ENCODE measurements around the gene SSNA1.

The SSNA1 gene

DNA sequence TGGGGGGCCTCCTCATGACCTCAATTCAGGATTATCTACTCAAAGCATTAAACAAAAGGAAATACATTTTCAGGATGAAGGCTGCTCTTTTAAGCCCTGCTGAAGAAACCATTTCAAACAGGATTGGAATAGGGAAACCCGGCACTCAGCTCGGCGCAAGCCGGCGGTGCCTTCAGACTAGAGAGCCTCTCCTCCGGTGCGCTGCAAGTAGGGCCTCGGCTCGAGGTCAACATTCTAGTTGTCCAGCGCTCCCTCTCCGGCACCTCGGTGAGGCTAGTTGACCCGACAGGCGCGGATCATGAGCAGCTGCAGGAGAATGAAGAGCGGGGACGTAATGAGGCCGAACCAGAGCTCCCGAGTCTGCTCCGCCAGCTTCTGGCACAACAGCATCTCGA is 16.3 kb downstream of the SSNA1 start:
- no peak for DNase-seq

DNA sequence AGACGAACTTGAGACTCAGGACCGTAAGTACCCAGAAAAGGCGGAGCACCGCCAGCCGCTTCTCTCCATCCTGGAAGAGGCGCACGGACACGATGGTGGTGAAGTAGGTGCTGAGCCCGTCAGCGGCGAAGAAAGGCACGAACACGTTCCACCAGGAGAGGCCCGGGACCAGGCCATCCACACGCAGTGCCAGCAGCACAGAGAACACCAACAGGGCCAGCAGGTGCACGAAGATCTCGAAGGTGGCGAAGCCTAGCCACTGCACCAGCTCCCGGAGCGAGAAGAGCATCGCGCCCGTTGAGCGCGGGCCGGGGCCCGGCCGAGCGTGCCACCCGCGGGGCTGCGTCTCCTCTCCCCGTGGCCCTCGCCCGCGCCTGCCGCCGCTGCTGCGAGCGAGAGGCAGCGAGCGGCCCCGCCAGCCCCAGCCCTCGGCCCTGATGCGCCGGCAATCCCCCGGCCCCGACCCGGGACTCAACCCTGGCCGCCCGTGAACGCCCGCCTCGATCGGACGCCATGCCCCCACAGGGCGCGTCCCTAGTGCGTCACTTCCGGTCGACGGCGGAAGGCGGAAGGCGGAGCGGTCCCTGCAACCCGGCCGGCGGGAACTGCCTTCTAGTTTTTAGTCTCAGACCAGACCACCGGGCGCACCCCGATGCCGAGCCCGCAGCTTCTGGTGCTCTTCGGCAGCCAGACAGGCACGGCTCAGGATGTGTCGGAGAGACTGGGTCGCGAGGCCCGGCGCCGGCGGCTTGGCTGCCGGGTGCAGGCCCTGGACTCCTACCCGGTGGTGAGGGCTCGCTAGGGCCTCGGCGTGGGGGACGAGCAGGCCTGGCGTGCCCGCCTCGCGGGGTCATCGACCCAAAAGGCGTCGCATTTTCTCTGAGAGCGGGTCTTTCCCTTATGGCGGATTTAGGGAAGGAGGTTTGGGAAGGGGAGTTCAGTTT is 16.9 kb downstream of the SSNA1 start, which contains the start of the genes NDOR1 and TMEM203:
TSS of gene NDOR1 (plus strand) at position 575 of the 944 bp plus-strand sequence. CDS start at position 653, 78 bp downstream.
TSS of gene TMEM203 (minus strand) at position 523 of the 944 bp plus-strand sequence. CDS start at position 289, 234 bp downstream.
- peak; percentile 87 for DNase-seq

DNA sequence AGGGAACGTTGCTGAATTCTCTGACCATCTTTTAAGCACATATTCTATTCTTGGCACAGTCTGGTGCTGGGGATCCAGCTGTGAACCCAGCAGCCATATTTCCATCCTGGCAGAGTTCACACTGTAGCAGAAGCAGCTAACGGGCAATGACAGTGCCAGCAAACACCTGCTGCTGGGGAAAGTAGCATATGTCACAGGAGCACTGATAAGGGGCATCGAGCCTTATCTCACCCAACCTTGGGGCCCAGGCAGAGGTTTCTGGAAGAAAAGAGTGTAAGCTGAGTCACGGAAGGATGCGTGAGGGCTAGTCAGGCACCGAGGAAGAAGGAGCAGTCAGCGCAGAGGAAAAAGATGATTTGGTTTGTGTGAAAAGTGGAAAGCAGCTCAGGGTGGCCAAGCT is 18.1 kb downstream of the SSNA1 start:
- no peak for DNase-seq

DNA sequence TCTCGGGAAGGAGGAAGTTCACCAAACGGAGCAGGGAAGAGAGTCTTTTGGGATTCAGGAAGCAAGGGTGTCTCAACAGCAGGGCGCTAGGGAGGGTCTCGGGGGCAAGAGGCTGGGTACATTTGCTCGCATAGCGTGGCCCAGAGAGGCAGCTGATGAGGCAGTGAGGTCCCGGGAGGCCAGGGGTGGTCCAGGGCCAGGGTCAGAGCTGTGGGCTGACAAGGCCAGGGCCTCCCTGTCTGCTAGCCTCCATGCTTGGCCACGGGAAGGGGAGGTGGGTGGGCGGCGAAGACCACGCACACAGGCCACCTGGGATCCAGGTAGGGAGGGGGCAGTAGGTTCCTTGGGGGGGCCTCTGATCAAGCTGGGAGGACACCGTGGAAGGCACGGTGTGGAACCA is 23.1 kb downstream of the SSNA1 start:
- no peak for DNase-seq

DNA sequence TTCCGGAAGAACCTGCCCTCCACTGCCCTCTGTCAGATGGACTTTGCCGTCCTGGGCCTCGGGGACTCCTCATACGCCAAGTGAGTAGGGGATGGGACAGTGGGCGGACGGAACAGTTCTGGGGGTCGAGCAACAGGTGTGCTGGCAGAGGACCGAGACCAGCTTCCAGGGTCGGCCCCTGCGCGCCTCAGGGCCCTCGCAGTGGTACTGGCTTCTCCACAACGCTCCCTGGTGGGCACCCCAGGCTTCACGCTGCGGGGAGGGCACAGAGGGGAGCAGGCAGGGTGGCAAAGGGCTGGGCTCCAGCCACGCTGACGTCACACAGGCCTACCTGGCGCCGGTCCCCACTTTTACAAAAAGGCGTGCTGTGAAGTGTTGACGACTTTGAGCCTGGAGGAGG is 24.0 kb downstream of the SSNA1 start:
- no peak for DNase-seq

DNA sequence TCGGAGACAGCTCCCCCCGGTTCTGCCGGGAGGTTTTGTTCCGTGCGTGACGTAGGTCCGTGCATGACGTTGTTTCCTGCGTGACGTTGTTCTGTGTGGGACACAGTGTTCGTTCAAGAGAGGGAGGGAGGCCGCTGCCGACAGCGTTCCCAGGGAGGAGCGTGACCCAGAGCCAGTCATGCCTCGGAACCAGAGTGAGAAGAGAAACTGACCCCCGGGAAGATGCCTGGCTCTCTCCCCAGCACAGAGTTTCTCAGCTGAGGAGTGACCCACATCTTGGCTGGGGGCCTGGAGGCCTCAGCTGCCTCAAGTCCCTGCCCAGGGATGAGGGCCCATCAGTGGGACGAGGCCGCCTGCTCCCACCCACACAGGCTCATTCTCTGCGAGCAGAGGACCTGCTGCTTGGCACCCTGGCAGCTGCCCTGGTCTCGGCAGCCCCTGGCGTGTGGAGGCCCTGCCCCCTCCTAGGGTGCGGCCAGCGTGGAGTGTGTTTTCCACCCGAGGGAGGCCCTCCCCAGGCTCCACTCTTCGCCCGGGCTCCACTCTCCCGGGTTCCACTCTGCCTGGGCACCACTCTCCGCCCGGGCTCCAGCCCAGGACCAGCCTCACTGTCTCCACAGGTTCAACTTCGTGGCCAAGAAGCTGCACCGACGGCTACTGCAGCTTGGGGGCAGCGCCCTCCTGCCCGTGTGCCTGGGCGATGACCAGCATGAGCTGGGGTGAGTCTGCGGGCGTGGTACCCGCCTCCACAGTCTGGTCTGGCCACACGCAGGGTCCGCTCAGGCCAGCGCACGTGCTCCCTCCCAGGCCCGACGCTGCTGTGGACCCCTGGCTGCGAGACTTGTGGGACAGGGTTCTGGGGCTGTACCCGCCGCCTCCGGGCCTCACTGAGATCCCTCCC is 24.9 kb downstream of the SSNA1 start:
- DNase-seq: no peak

DNA sequence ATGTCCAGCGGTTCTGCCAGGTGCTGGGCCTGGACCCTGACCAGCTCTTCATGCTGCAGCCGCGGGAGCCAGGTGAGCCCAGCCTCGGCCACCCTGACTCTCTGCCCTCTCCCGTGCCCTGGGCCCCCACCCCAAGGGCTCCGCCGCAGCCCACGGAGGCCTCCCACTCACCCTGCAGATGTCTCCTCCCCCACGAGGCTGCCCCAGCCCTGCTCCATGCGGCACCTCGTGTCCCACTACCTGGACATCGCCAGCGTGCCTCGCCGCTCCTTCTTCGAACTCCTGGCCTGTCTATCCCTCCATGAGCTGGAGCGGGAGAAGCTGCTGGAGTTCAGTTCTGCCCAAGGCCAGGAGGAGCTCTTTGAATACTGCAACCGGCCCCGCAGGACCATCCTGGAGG is 26.1 kb downstream of the SSNA1 start:
- DNase-seq: no peak

DNA sequence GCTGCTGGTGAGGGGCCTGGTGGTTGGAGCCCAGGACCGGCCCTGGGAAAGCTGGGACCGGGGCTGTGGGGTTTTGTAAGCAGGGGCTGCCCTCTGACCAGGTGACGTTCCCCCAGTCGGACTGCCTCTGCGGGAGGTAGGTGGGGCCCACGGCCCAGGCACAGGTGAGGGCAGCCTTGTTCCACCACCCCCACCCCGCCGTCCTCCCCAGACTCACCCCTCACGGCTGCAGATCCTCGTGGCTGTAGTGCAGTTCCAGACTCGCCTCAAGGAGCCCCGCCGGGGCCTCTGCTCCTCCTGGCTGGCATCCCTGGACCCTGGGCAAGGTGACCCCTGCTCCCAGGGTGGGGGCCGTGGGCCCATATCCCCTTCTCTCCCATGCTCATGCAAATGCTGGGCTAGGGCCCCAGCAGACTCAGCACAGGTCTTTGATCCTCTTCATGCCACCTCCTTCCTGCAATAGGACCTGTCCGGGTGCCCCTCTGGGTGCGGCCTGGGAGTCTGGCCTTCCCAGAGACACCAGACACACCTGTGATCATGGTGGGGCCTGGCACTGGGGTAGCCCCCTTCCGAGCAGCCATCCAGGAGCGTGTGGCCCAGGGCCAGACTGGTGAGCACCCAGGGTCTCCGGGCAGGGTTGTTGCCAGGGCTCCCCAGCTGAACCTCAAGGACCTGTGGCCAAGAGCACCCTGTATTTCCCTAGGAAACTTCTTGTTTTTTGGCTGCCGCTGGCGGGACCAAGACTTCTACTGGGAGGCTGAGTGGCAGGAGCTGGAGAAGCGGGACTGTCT is 26.9 kb downstream of the SSNA1 start:
- DNase-seq: no peak

DNA sequence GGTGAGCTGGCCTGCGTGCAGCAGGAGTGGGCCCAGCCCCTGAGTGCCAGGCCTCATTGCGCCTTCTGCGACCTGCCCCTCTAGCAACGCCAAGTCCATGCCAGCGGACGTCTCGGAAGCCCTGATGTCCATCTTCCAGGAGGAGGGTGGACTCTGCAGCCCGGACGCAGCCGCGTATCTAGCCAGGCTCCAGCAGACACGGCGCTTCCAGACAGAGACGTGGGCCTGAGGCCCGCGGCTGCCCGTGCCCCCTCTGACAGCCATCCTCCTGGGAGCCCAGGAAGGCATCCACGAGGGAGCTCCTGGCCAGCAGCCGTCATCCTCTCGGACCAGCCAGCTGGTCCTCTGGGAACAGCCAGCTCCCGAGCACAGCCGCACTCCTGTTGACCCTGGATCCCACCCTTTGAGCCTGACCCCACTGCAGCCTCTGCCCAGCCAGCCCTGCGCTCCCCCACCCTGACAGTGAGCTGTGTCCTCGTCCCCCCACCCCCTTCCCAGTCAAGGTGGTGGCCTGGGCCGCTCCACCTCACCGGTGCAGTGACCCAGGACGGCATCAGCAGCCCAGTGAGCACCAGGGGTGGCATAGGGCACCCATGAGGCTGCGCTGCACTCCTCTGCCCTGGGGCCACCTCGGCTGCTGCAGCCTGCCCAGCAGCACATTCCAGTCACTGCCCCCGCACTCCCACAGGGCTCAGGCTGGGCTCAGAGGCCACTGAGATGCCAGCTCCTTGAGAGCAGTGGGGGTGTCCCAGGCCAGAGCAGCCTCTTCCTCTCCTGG is 27.9 kb downstream of the SSNA1 start:
- DNase-seq: no peak

DNA sequence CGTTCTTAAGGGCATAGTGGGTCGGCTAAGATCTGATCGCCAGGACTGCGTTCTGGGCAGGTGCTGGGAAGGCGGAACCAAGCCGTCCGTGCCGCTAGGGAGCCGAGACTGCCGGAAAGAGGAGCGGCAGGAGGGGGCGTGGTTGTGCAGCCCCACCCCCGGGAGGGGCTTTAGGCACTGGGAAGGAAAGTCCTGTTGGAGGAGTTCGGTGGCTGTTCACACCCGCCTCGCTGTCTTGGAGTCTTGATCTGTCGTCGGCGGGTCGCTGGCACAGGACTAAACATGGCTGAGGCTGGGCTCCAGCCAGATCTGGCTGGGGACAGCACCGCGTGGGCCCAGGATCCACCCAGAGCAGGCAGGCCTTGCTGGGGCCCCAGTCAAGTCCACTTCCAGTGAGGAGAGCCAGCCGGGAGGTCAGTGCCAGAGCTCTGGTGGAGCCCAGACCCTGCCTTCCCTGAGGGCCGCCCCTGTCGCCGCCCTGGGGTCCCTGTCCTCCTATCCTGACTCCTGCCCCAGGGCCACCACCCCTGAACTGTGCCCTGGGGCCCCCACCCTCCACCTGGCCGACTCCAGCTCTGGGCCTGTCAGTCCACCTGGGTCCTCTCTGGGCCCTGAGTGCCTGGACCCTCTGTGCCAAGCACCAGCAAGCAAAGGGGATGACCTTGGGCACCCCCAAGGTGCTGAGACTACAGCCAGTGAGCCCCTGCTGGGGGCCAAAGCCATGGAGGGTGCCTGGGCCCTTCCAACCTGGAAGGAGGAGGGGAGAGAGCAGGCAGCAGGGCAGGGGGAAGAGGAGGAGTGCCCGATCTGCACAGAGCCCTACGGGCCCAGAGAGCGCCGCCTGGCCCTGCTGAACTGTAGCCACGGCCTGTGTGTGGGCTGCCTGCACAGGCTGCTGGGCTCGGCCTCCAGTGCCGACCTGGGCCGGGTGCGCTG is 29.1 kb downstream of the SSNA1 start:
- DNase-seq: no peak

DNA sequence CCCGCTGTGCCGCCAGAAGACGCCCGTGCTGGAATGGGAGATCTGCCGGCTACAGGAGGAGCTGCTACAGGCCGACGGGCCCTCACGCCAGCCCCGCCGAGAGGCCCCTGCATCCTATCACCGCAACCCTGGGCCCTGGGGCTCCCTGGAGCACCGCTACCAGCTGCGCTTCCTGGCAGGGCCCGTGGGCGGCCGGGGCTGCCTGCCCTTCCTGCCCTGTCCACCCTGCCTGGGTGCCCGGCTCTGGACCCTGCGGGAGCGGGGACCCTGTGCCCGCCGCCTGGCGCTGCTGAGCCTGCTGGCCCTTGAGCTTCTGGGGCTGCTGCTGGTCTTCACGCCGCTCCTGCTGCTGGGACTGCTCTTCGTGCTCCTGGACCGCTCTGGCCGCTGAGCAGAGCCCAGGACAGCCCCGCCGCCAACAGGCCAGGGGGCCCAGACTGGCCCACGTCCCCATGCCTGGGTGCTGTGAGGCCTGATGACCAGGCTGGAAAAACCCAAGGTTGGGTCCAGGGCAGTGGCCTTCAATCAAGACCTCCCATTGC is 29.8 kb downstream of the SSNA1 start:
- no peak for DNase-seq

DNA sequence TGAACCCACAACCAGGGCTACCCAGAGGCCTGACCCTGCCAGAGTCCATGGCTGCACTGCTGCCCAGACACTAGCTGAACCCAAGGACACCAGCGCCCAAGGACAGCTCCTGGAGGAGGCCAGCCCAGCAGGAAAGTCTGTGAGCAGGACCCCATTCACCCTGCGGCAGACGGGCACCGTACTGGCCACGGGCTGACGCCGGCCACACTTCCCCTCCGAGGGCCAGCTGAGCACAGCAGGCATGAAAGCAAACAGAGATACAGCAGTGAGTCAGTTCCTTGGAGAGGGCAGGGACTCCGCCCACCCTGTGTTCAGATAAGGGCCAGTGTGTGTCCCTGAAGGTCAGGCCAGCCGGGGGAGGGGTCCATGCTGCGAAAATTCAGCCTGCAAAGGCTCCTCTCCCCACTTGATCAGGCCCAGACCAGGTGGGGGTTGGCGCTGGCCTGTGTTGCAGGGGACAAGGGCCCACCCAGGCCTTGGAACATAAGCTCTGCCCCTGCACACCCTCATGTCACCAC is 30.3 kb downstream of the SSNA1 start:
- DNase-seq: peak; percentile 34

DNA sequence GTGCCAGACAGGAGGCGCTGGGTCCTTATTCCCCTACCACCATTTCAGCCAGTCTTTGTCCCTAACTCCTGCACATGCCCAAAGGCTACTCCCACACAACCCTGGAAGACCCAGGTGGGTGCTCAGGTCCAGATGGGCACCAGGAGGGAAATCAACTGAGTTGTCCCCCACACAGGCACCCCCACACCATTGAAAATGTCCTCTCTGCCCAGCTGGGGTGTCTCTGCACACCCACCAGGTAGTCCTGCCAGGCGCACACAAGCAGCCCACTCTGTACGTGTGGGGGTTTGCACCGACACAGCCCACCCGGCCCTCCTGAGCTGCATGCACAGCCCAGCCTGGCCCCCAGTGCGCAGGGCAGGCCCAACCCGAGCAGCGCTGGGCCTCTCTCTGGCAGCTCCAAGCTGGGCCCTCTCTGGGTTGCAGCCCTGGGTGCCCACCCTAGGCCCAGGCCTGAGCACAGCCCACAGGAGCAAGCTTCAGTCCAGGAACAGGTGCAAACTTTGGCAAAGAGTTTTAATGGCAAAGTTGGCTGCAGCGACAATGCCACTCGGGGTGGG is 31.4 kb downstream of the SSNA1 start:
- DNase-seq: no peak

DNA sequence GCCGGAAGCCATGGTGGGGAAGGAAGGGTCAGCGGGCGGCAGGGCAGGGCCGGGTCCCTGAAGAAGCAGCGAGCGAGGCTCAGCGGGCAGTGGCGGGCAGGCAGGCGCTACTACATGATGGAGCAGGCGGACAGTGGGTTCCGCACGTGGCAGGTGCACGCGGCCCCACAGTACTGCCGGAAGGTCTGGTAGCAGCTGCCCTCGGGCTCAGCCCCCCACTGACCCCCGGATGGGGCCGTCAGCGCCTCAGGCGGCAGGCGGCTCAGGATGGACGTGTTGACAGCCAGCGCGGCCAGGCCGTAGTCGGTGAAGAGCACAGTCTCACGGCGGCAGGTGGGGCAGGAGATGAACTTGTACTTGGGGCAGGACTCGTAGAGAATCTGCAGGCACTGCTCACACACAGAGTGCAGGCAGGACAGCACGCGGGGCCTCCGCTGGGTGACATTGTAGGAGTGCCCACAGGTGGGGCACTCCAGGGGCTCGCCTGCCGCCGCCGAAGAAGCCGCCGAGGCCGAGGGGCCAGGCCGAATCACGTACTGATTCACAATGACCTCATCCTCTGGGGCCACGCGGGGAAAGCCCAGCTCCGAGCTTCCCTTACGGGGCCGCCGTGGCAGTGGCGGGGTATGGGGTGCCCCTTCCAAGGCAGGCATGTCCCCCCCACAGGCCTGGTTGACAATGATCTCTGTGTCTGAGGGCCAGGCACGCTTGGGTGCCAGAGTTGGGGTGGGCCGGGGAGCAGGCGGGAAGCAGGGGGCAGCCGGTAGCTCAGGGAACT is 32.0 kb downstream of the SSNA1 start:
- DNase-seq: no peak

DNA sequence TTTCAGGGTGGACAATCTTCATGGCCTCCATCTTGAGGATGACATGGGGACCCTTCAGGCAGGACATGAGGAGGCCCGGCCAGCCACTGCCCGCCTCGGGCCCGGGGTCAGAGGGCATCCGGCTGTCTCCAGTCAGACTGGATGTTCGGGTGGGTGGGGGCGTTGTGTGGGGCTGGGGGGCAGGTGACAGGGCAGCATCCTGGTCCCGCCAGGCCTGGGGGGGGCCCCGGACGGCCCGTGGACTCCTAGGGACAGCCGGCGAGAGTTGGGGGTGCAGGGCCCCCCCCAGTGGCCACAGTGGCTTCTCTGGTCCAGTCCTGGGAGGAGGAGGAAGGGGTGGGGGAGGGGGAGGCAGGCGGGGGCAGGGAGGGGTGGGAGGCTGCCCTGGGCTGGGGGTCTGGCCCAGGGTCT is 32.6 kb downstream of the SSNA1 start:
- no peak for DNase-seq

DNA sequence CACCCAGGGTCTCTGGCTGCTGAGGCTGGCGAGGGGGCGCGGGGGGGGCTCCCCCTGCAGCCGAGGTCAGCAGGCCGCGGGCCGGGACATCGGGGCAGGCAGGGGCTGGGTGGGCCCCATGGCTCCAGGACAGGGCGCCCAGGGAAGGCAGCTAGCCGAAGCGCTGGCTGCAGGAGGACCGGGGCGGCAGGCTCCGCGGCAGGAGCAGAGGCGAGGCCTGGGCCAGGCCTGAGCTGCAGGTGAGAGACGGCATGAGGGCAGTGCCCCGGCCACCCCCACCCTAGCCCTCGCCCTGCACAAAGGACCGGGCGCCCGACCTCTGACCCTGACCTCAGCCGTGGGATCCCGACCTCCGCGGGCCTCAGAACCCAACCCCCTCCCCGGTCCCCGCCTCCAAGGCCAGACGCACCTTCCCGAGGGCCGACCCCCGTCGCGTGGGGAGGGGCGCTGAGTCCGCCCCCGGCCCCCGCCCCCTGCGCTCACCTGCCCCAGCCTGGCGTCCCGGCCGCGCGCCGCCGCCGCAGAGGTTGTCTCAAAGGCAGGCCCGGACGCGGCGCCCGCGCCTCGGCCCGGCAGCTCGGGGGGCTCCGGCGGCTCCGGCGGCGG is 33.1 kb downstream of the SSNA1 start:
- DNase-seq: no peak

DNA sequence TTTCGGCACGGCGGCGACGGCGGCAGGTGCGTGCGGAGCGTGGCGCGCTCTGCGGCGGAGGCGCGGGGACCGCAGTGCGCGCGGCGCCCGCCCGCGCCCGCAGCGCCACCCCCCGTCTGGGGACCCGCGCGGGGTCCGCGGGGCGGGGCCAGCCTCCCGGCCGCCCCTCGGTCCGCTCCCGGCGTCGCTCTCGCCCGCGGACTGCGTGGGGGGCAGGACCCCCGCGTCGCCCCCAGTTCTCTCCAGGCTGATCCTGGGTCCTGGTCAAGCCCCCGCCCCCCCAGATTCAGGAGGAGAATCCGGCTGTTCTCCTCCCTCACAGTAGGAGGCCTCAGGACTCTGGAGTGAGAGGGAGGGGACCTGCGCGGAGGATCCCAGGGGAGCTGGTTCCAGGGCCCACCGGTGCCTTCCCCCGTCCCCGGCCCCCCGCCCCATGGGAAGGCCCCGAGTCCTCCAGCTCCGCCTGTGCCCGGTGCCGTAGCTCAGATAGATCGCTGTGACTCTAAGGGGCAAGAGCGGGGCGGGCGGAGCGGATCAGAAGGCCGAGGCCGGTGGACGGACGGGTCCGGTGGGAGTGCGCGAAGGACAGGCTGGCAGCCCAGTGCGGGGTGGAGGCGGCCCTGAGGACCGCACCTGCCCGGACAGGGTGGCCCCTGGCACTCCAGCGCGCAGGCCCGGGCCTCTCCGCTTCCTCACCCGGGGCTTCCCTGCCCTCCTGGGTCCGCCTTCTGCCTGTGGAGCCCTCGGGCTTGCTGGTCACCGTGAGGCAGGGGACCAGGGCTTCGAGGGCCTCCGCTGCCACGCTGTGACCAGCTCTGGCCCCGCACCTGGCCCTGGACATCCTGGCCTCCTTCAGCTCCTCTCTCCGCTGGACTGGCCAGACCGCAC is 34.0 kb downstream of the SSNA1 start, which contains the start of gene RNF208:
TSS of gene RNF208 (minus strand) at position 51 of the 888 bp plus-strand sequence. CDS start 1,028 bp downstream, outside the sequence.
- DNase-seq: no peak
